OCI-LY3 (cell line): ENCODE measurements around the gene FPGS.

Experiments
- CTCF ChIP-seq: fragments of 200-600, 300-600 bp; sonication (generic); IDR thresholded peaks from 2 replicates; pipeline ENCODE4 v1.5.1; 2014; ENCODE audit warnings: antibody characterized with exemption, low read length, low read depth
- EZH2phosphoT487 ChIP-seq: fragments of 200-600 bp; shearing (Covaris generic); IDR thresholded peaks from 2 replicates; pipeline ENCODE4 v1.6.1; 2018; ENCODE audit warnings: antibody characterized with exemption, mixed run types, low read depth

- TF ChIP-seq CTCF (no peak), EZH2phosphoT487 (no peak)
These were observed 9.3 kb downstream of the FPGS start for GRCh38 chr9:127812011-127812410.
